ENCODE results near the gene SMARCAD1. TPM values are rescaled to one million over a fixed set of nuclear protein-coding genes. Genes with fewer than 3 reads are reported as not detected.
"Not testable (repeated sequence)": the region's sequence is repeated elsewhere in the genome, so short reads cannot be mapped to it uniquely, and the experiment has no call there.

Gene SMARCAD1
- total and polyA plus RNA-seq, 9 donors = 10.2 to 30.5 (median 20.3) TPM

GRCh38 chr4:94290245-94290644 lies 82.6 kb downstream of the SMARCAD1 start:
- TF ChIP-seq CTCF (IDR thresholded peaks at IDR 0.05) (no peak), EP300 (IDR thresholded peaks at IDR 0.05) (no peak), POLR2A (IDR thresholded peaks at IDR 0.05) (no peak)
- intact Hi-C loops (cut with DNase I) = no loop called here

DNA sequence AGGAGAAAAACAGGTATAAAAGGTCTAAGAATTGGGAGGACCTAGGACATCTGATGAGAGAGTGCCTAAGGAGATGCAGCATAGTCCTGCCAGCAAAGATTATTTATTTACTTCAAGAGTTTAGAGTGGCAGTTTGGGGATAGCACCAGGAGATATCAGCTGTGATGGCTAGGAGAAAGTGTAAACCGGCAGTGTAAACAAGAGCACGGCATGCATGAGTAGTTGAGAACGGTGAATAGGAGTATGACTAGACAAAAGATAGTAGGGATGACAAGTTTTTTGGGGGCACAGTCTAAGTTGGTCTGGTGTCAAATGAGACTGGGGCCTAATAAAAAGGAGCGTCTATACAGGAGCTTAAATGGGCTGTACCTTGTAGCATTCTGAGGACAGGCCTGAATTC lies 86.3 kb downstream of the SMARCAD1 start:
- intact Hi-C loops (cut with DNase I); H3K4me3 ChIP-seq; DNase-seq; H3K36me3 ChIP-seq; H3K4me1 ChIP-seq (ENCODE audit: insufficient read depth); H3K27me3 ChIP-seq; H3K27ac ChIP-seq; H3K9me3 ChIP-seq: not testable (repeated sequence)
- WGBS, 3 donors = 86 to 97% (median 94%) methylated on average over 4 of the region's 4 CpGs

More at GRCh38 chr4:94290245-94290644, 82.6 kb downstream of the SMARCAD1 start:
- H3K27me3 ChIP-seq = no peaks in the 10 kb centered on the region
- H3K9me3 ChIP-seq = no peaks in the 10 kb centered on the region
- no peak overlapping the region for H3K4me3 ChIP-seq
- 93 to 94% (median 94%) methylated on average over 2 of the region's 2 CpGs for WGBS, 3 donors
- no peaks in the 10 kb centered on the region for H3K4me1 ChIP-seq (ENCODE audit: insufficient read depth)
- no peaks in the 10 kb centered on the region for H3K36me3 ChIP-seq
- DNase-seq = no peak
- H3K27ac ChIP-seq = no peak overlapping the region

DNA sequence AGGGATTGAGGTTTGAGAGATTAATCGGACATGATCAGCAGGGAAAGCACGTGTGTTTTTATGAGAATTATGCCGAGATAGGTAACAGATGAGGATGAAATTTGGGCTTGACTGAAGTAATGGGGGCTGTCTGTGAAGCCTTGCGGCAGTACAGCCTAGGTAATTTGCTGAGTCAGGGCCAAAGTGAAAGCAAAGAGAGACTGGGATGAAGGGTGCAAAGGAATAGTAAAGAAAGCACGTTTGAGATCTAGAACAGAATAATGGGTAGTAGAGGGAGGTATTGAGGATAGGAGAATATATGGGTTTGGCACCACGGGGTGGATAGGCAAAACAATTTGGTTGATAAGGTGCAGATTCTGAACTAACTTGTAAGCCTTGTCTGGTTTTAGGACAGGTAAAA lies 87.8 kb downstream of the SMARCAD1 start:
- 80 to 82% (median 81%) methylated on average over 6 of the region's 6 CpGs for WGBS, 3 donors
- H3K4me3 ChIP-seq, DNase-seq: not testable (repeated sequence)

GRCh38 chr4:94298725-94299252 lies 91.1 kb downstream of the SMARCAD1 start:
- WGBS, 3 donors = 28 to 39% (median 29%) methylated on average over 4 of the region's 4 CpGs
- DNase-seq = no peak
- no peak for TF ChIP-seq CTCF (IDR thresholded peaks at IDR 0.05)
- TF ChIP-seq POLR2A (IDR thresholded peaks at IDR 0.05) = no peak
- TF ChIP-seq EP300 (IDR thresholded peaks at IDR 0.05) = no peak
- no peaks in the 10 kb centered on the region for H3K4me1 ChIP-seq (ENCODE audit: insufficient read depth)
- no peaks in the 10 kb centered on the region for H3K9me3 ChIP-seq
- no peak overlapping the region for H3K27ac ChIP-seq
- H3K4me3 ChIP-seq = no peak overlapping the region
- H3K27me3 ChIP-seq = no peaks in the 10 kb centered on the region
- H3K36me3 ChIP-seq = no peaks in the 10 kb centered on the region
- intact Hi-C loops (cut with DNase I) = no loop called here

More for the DNA sequence above, 87.8 kb downstream of the SMARCAD1 start:
- intact Hi-C loops (cut with DNase I); H3K4me1 ChIP-seq (ENCODE audit: insufficient read depth); H3K27ac ChIP-seq; H3K27me3 ChIP-seq; H3K9me3 ChIP-seq; H3K36me3 ChIP-seq: not testable (repeated sequence)

DNA sequence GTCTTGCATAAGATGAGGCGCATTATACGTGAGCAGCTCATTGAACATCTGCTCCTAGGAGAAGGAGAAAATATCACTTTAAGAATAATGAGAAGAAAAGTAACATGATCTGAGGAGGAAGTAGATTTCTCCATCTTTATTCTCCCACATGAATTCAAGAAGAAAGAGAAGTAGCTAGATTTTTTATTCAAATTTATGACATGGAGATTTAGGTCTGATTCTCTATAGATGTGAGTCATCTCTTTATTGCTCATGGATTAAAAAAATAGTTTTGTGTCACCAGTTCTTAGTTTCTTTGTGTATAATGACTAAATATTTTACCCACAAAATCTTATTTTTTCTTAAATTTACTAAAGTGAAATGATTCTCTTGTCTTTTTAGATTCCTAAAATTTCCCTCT lies 94.5 kb downstream of the SMARCAD1 start:
- no peak for DNase-seq

More for the DNA sequence above, 94.5 kb downstream of the SMARCAD1 start:
- H3K9me3 ChIP-seq = no peaks in the 10 kb centered on the region
- intact Hi-C loops (cut with DNase I) = no loop called here
- TF ChIP-seq EP300 (IDR thresholded peaks at IDR 0.05) (no peak), POLR2A (IDR thresholded peaks at IDR 0.05) (no peak), CTCF (IDR thresholded peaks at IDR 0.05) (no peak)
- 93 to 97% (median 97%) methylated on average over 2 of the region's 2 CpGs for WGBS, 3 donors
- H3K4me3 ChIP-seq = no peak overlapping the region
- H3K27ac ChIP-seq = no peak overlapping the region
- H3K4me1 ChIP-seq (ENCODE audit: insufficient read depth) = peaks cover 2% of the 10 kb centered on the region
- H3K27me3 ChIP-seq = no peaks in the 10 kb centered on the region
- H3K36me3 ChIP-seq = no peaks in the 10 kb centered on the region

Measured in ovary (tissue), 9 donors.